Measurements from ENCODE around the gene TNNT2. TPM values are rescaled to one million over a fixed set of nuclear protein-coding genes. Genes with fewer than 3 reads are reported as not detected.

Gene TNNT2
- total RNA-seq, 1 experiment from 2014 or later: 0.90 TPM

GRCh38 chr1:201411292-201411691 is 33.8 kb upstream of the TNNT2 start:
- intact Hi-C loops (cut with micrococcal nuclease; ENCODE audit: unreplicated experiment): no loop called here
- H3K27me3 ChIP-seq (replicated peaks; ENCODE audit: insufficient read depth, low read depth, low read length, poor library complexity): no peaks in the 10 kb centered on the region
- POLR2A ChIA-PET (ENCODE audit: low non-redundant PET): no interaction called here

GRCh38 chr1:201409440-201409839 is 32.0 kb upstream of the TNNT2 start:
- POLR2A ChIA-PET (ENCODE audit: low non-redundant PET): no interaction called here
- TF ChIP-seq CTCF (conservative IDR thresholded peaks at IDR 0.05; ENCODE audit: low read depth, low read length) (no peak), EZH2 (IDR thresholded peaks at IDR 0.05; ENCODE audit: borderline replicate concordance, low read depth, low read length, poor library complexity, severe bottlenecking) (no peak)
- no peaks in the 10 kb centered on the region for H3K27me3 ChIP-seq (replicated peaks; ENCODE audit: insufficient read depth, low read depth, low read length, poor library complexity)
- H3K4me3 ChIP-seq (ENCODE audit: low read depth, low read length, poor library complexity, severe bottlenecking): no peak overlapping the region
- no peak overlapping the region for H3K27ac ChIP-seq (ENCODE audit: low read depth, low read length, poor library complexity, severe bottlenecking)
- intact Hi-C loops (cut with micrococcal nuclease; ENCODE audit: unreplicated experiment): loop anchor here (5.0 kb wide), 1 partner anchor 437 kb away; no protein-coding TSS in a partner anchor
- no TSS peak for BruUV-seq (replicated peaks)
- no peaks in the 10 kb centered on the region for H3K36me3 ChIP-seq (ENCODE audit: insufficient read depth, low read length, poor library complexity, severe bottlenecking)
- H3K9me3 ChIP-seq (ENCODE audit: low read depth, low read length, poor library complexity, severe bottlenecking): no peaks in the 10 kb centered on the region
- no peak for DNase-seq (ENCODE audit: low spot score)
- H3K4me1 ChIP-seq (ENCODE audit: insufficient read depth, low read length, poor library complexity, severe bottlenecking): no peaks in the 10 kb centered on the region
- CTCF ChIA-PET: interaction anchor here (0.6 kb wide), 1 partner anchor 103 kb away, joined by 3 read pairs; no protein-coding TSS in a partner anchor

More at GRCh38 chr1:201411292-201411691, 33.8 kb upstream of the TNNT2 start:
- no peak overlapping the region for H3K27ac ChIP-seq (ENCODE audit: low read depth, low read length, poor library complexity, severe bottlenecking)
- no TSS peak for BruUV-seq (replicated peaks)
- CTCF ChIA-PET: no interaction called here
- no peaks in the 10 kb centered on the region for H3K36me3 ChIP-seq (ENCODE audit: insufficient read depth, low read length, poor library complexity, severe bottlenecking)
- TF ChIP-seq EZH2 (IDR thresholded peaks at IDR 0.05; ENCODE audit: borderline replicate concordance, low read depth, low read length, poor library complexity, severe bottlenecking) (no peak), CTCF (conservative IDR thresholded peaks at IDR 0.05; ENCODE audit: low read depth, low read length) (no peak)
- no peaks in the 10 kb centered on the region for H3K4me1 ChIP-seq (ENCODE audit: insufficient read depth, low read length, poor library complexity, severe bottlenecking)
- peaks cover 5% of the 10 kb centered on the region for H3K9me3 ChIP-seq (ENCODE audit: low read depth, low read length, poor library complexity, severe bottlenecking)
- no peak for DNase-seq (ENCODE audit: low spot score)
- H3K4me3 ChIP-seq (ENCODE audit: low read depth, low read length, poor library complexity, severe bottlenecking): no peak overlapping the region

GRCh38 chr1:201408834-201409200 is 31.3 kb upstream of the TNNT2 start:
- Histone ChIP-seq H3K4me3 (ENCODE audit: low read depth, low read length, poor library complexity, severe bottlenecking) (no peak overlapping the region), H3K27ac (ENCODE audit: low read depth, low read length, poor library complexity, severe bottlenecking) (no peak overlapping the region), H3K9me3 (ENCODE audit: low read depth, low read length, poor library complexity, severe bottlenecking) (no peaks in the 10 kb centered on the region), H3K4me1 (ENCODE audit: insufficient read depth, low read length, poor library complexity, severe bottlenecking) (no peaks in the 10 kb centered on the region), H3K36me3 (ENCODE audit: insufficient read depth, low read length, poor library complexity, severe bottlenecking) (no peaks in the 10 kb centered on the region), H3K27me3 (replicated peaks; ENCODE audit: insufficient read depth, low read depth, low read length, poor library complexity) (no peaks in the 10 kb centered on the region)
- DNase-seq (ENCODE audit: low spot score): no peak
- ChIA-PET CTCF (interaction anchor here (0.6 kb wide), 2 partner anchors 95 to 104 kb away, joined by 3 to 5 read pairs; no protein-coding TSS in a partner anchor), POLR2A (ENCODE audit: low non-redundant PET) (no interaction called here)
- intact Hi-C loops (cut with micrococcal nuclease; ENCODE audit: unreplicated experiment): loop anchor here (1.0 to 5.0 kb wide), 2 partner anchors 155 to 437 kb away; no protein-coding TSS in a partner anchor
- BruUV-seq (replicated peaks): no TSS peak
- no peak for TF ChIP-seq EZH2 (IDR thresholded peaks at IDR 0.05; ENCODE audit: borderline replicate concordance, low read depth, low read length, poor library complexity, severe bottlenecking)

Data from A673 (cell line).